ENCODE data around the gene TWIST2.

The TWIST2 gene

GRCh38 chr2:238919307-238919706 lies 71.4 kb downstream of the TWIST2 start:
- DNase-seq (ENCODE audit: low spot score) = no peak

- no peak for DNase-seq (ENCODE audit: low spot score)
These were observed 72.2 kb downstream of the TWIST2 start for GRCh38 chr2:238920053-238920452.

- DNase-seq (ENCODE audit: low spot score) = no peak
These were observed 72.7 kb downstream of the TWIST2 start for GRCh38 chr2:238920601-238921001.

- DNase-seq (ENCODE audit: low spot score) = no peak
These were observed 73.4 kb downstream of the TWIST2 start for GRCh38 chr2:238921259-238921658.

GRCh38 chr2:238921681-238922319 lies 73.9 kb downstream of the TWIST2 start:
- DNase-seq (ENCODE audit: low spot score) = no peak

GRCh38 chr2:238922435-238922834 lies 74.5 kb downstream of the TWIST2 start:
- DNase-seq (ENCODE audit: low spot score) = no peak

GRCh38 chr2:238924032-238924431 lies 76.1 kb downstream of the TWIST2 start:
- no peak for DNase-seq (ENCODE audit: low spot score)

- no peak for DNase-seq (ENCODE audit: low spot score)
These were observed 76.9 kb downstream of the TWIST2 start for GRCh38 chr2:238924796-238925195.

GRCh38 chr2:238925281-238925680 lies 77.4 kb downstream of the TWIST2 start:
- no peak for DNase-seq (ENCODE audit: low spot score)

GRCh38 chr2:238925816-238926521 lies 78.1 kb downstream of the TWIST2 start:
- DNase-seq (ENCODE audit: low spot score) = no peak

- DNase-seq (ENCODE audit: low spot score) = no peak
These were observed 79.1 kb downstream of the TWIST2 start for GRCh38 chr2:238926761-238927611.

- no peak for DNase-seq (ENCODE audit: low spot score)
These were observed 80.0 kb downstream of the TWIST2 start for GRCh38 chr2:238927746-238928519.

GRCh38 chr2:238928520-238929241 lies 80.8 kb downstream of the TWIST2 start:
- no peak for DNase-seq (ENCODE audit: low spot score)

- no peak for DNase-seq (ENCODE audit: low spot score)
These were observed 81.6 kb downstream of the TWIST2 start for GRCh38 chr2:238929242-238930081.

- no peak for DNase-seq (ENCODE audit: low spot score)
These were observed 82.3 kb downstream of the TWIST2 start for GRCh38 chr2:238930216-238930615.

- no peak for DNase-seq (ENCODE audit: low spot score)
These were observed 88.5 kb downstream of the TWIST2 start for GRCh38 chr2:238936162-238937052.

GRCh38 chr2:238938003-238938400 lies 90.1 kb downstream of the TWIST2 start:
- DNase-seq (ENCODE audit: low spot score) = no peak

- no peak for DNase-seq (ENCODE audit: low spot score)
These were observed 90.6 kb downstream of the TWIST2 start for GRCh38 chr2:238938401-238939055.

- no peak for DNase-seq (ENCODE audit: low spot score)
These were observed 91.2 kb downstream of the TWIST2 start for GRCh38 chr2:238939074-238939473.
